HEK293 (cell line): ENCODE data around the gene MMS19.

Source experiments
- BCL11B ChIP-seq: fragments of 450-650 bp; formaldehyde crosslinking; IDR thresholded peaks from 2 replicates; pipeline ENCODE4 v1.5.1; 2016; ENCODE audit warnings: low read depth, missing biosample characterization, missing genetic modification characterization
- CTCF ChIP-seq: fragments of 450-650 bp; formaldehyde crosslinking; IDR thresholded peaks from 2 replicates; pipeline ENCODE4 v1.5.1; 2016; ENCODE audit warnings: missing biosample characterization, missing genetic modification characterization
- KLF17 ChIP-seq: fragments of 450-650 bp; formaldehyde crosslinking; IDR thresholded peaks from 2 replicates; pipeline ENCODE4 v1.5.1; 2016; ENCODE audit warnings: missing biosample characterization, missing genetic modification characterization
- REPIN1 ChIP-seq: fragments of 450-650 bp; formaldehyde crosslinking; IDR thresholded peaks from 2 replicates; pipeline ENCODE4 v1.5.1; 2017; ENCODE audit warnings: missing biosample characterization, missing genetic modification characterization, low read depth
- SALL2 ChIP-seq: fragments of 450-650 bp; formaldehyde crosslinking; IDR thresholded peaks from 2 replicates; pipeline ENCODE4 v1.5.0; 2017; ENCODE audit warnings: missing biosample characterization, mild to moderate bottlenecking, missing genetic modification characterization, borderline replicate concordance
- ZNF426 ChIP-seq: fragments of 450-650 bp; formaldehyde crosslinking; IDR thresholded peaks from 2 replicates; pipeline ENCODE4 v1.5.1; 2017; ENCODE audit warnings: missing biosample characterization, missing genetic modification characterization, mild to moderate bottlenecking, inconsistent platforms, moderate library complexity
- ZNF623 ChIP-seq: fragments of 450-650 bp; formaldehyde crosslinking; IDR thresholded peaks from 2 replicates; pipeline ENCODE4 v1.5.1; 2016; ENCODE audit warnings: missing biosample characterization, missing genetic modification characterization
- ZNF76 ChIP-seq: fragments of 450-650 bp; formaldehyde crosslinking; IDR thresholded peaks from 2 replicates; pipeline ENCODE4; 2016; ENCODE audit warnings: low read depth, missing biosample characterization, missing genetic modification characterization, borderline replicate concordance
- TF ChIP-seq, protein P1 (sequence below): fragments of 450-650 bp; formaldehyde crosslinking; IDR thresholded peaks from 2 replicates; pipeline ENCODE4 v1.5.1; 2016; ENCODE audit warnings: missing biosample characterization, missing genetic modification characterization, low read depth

GRCh38 chr10:97502916-97503315 lies 4.7 kb upstream of the MMS19 start:
- TF ChIP-seq SALL2 (tag by site-specific recombination) = no peak
- no peak for TF ChIP-seq CTCF (tag by site-specific recombination)
- TF ChIP-seq KLF17 (tag by site-specific recombination) = no peak
- no peak for TF ChIP-seq ZNF623 (tag by site-specific recombination)
- no peak for TF ChIP-seq ZNF76
- TF ChIP-seq BCL11B (tag by site-specific recombination) = no peak
- TF ChIP-seq, protein P1, sequence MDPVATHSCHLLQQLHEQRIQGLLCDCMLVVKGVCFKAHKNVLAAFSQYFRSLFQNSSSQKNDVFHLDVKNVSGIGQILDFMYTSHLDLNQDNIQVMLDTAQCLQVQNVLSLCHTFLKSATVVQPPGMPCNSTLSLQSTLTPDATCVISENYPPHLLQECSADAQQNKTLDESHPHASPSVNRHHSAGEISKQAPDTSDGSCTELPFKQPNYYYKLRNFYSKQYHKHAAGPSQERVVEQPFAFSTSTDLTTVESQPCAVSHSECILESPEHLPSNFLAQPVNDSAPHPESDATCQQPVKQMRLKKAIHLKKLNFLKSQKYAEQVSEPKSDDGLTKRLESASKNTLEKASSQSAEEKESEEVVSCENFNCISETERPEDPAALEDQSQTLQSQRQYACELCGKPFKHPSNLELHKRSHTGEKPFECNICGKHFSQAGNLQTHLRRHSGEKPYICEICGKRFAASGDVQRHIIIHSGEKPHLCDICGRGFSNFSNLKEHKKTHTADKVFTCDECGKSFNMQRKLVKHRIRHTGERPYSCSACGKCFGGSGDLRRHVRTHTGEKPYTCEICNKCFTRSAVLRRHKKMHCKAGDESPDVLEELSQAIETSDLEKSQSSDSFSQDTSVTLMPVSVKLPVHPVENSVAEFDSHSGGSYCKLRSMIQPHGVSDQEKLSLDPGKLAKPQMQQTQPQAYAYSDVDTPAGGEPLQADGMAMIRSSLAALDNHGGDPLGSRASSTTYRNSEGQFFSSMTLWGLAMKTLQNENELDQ (tag by site-specific recombination) = no peak
- no peak for TF ChIP-seq ZNF426 (tag by site-specific recombination)
- no peak for TF ChIP-seq REPIN1 (tag by site-specific recombination)
